Measurements from ENCODE around the gene TRNT1. TPM values are rescaled to one million over a fixed set of nuclear protein-coding genes. Genes with fewer than 3 reads are reported as not detected.
A peak's percentile ranks its signal among the peaks of the same experiment; 100 is the strongest.

The TRNT1 gene
- total and polyA plus RNA-seq, 11 donors, result 5.4 to 14.7 (median 11.1) TPM

- Histone ChIP-seq H3K9me3 (no peaks in the 10 kb centered on the region), H3K27ac (no peak overlapping the region), H3K4me3 (no peak overlapping the region), H3K36me3 (no peaks in the 10 kb centered on the region), H3K27me3 (peaks cover 0 to 6% (median 0%) of the 10 kb centered on the region in 9 donors), H3K4me1 (peaks cover 0 to 9% (median 0%) of the 10 kb centered on the region in 12 donors)
- ATAC-seq, result no peak
- WGBS, 4 donors, result 96 to 98% (median 97%) methylated on average over 3 of the region's 3 CpGs
- no peak for DNase-seq
- intact Hi-C loops (cut with DNase I), result no loop called here
- TF ChIP-seq CTCF (IDR thresholded peaks at IDR 0.05) (no peak), POLR2A (IDR thresholded peaks at IDR 0.05) (no peak)
These were observed 19.6 kb upstream of the TRNT1 start for GRCh38 chr3:3107181-3107580.

DNA sequence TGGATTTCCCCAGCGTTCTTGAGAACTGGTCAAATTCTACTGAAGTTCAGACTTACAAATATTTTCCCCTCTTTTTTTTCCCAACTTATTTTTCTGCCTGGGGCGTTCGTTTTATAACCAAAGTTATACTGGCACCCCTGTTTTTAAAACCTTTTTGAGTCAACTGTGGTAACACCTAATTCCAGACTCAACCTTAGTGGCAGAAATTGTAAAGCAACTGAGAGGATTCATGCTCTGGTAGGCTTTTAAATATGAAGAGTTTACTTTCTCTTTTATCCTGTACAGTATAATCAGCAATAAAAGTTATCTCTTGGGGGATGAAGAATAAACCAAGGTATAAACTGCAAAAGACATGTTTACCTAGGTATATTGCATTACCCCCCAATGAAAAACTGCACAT, 18.9 kb upstream of the TRNT1 start:
- no peaks in the 10 kb centered on the region for H3K36me3 ChIP-seq
- no peak overlapping the region for H3K4me3 ChIP-seq
- DNase-seq, result no peak
- WGBS, 4 donors, result 82 to 87% (median 85%) methylated on average over 3 of the region's 3 CpGs
- peaks cover 0 to 6% (median 0%) of the 10 kb centered on the region in 9 donors for H3K27me3 ChIP-seq
- intact Hi-C loops (cut with DNase I), result no loop called here
- peaks cover 0 to 9% (median 0%) of the 10 kb centered on the region in 12 donors for H3K4me1 ChIP-seq
- no peak overlapping the region for H3K27ac ChIP-seq
- no peaks in the 10 kb centered on the region for H3K9me3 ChIP-seq
- TF ChIP-seq POLR2A (IDR thresholded peaks at IDR 0.05) (no peak), CTCF (IDR thresholded peaks at IDR 0.05) (no peak)
- ATAC-seq, result no peak

DNA sequence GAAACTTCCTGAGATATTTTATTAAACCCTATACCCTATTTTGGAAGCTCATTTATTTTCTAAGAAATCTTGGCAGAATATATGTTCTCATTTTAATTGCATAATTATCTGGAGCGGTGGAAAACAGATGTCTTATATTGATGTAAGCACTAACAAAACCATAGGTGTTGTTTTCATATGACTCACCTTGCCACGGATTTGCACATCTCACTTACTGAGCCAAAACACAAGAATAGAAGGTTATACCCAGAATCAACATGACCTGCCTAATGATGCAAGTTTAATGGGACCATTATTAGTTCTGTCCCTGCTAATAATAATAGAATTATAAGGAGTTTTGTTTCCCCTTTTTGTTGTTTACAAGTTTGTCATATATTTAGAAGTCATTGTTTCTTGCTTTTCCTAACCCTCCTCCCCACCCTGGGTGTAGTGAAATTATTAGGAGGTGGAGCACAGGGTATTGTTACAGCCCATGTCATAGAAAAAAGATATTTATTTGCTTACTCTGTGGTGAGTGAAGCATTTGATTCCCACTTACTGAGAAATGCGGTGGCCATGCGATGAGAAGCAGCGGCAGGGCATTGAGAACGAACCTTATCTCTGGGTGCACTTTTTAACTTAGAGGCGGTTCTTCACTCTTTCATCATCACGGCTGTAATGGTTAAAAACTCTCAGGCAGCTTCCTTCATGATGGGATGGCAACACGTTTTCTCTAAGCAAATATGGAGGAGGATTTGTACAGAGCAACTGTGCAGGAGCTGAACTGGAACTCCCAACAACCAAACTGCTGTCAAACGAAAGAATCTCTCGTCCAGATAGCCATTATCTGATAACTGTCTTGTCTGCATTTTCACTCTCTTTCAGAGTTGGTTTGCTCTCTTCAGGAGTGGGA, 17.1 kb upstream of the TRNT1 start:
- Histone ChIP-seq H3K27me3 (peaks cover 0 to 6% (median 0%) of the 10 kb centered on the region in 9 donors), H3K4me1 (peaks cover 0 to 9% (median 0%) of the 10 kb centered on the region in 12 donors), H3K9me3 (no peaks in the 10 kb centered on the region), H3K4me3 (peak overlapping the region in 8 of 12 donors; percentile 0 to 33 (median 19)), H3K36me3 (no peaks in the 10 kb centered on the region), H3K27ac (no peak overlapping the region)
- no peak for ATAC-seq
- DNase-seq, result no peak
- 23 to 33% (median 28%) methylated on average over 11 of the region's 11 CpGs for WGBS, 4 donors
- intact Hi-C loops (cut with DNase I), result no loop called here
- no peak for TF ChIP-seq CTCF (IDR thresholded peaks at IDR 0.05)
- no peak for TF ChIP-seq POLR2A (IDR thresholded peaks at IDR 0.05)

GRCh38 chr3:3110299-3110630, 16.5 kb upstream of the TRNT1 start, which contains the start of gene IL5RA:
Gene IL5RA (minus strand): TSS chr3:3110374. CDS start chr3:3104984, 5,390 bp downstream.
- Histone ChIP-seq H3K36me3 (no peaks in the 10 kb centered on the region), H3K4me1 (peaks cover 0 to 9% (median 0%) of the 10 kb centered on the region in 12 donors), H3K27ac (peak within 1 kb of the TSS in 1 of 12 donors; percentile 5), H3K27me3 (peaks cover 0 to 6% (median 0%) of the 10 kb centered on the region in 9 donors), H3K4me3 (peak within 1 kb of the TSS in 8 of 12 donors; percentile 0 to 33 (median 19)), H3K9me3 (no peaks in the 10 kb centered on the region)
- 23 to 30% (median 28%) methylated on average over 4 of the region's 4 CpGs for WGBS, 4 donors
- TF ChIP-seq CTCF (IDR thresholded peaks at IDR 0.05) (no peak), POLR2A (IDR thresholded peaks at IDR 0.05) (no peak)
- intact Hi-C loops (cut with DNase I), result no loop called here
- DNase-seq (no peak), ATAC-seq (peak in 2 of 4 donors; percentile 31 to 57)

Data from heart left ventricle (tissue), 16 donors.